Stimulated activated CD8-positive, alpha-beta memory T cell treated with anti-CD3 and anti-CD28 coated beads, Interleukin-7, amount 100 ng/mL, for 24 hours (primary cell): ENCODE data around the gene NOD1.
"Not testable (repeated sequence)": the region's sequence is repeated elsewhere in the genome, so short reads cannot be mapped to it uniquely, and the experiment has no call there.

Experiments used
- DNase-seq: peaks from one replicate; pipeline ENCODE4 v3.0.0-alpha.2; 2020; ENCODE audit warnings: low read depth

Gene NOD1

GRCh38 chr7:30420080-30420479 is 58.5 kb downstream of the NOD1 start:
- not testable (repeated sequence) for DNase-seq

GRCh38 chr7:30413864-30414263 is 64.7 kb downstream of the NOD1 start:
- no peak for DNase-seq

DNA sequence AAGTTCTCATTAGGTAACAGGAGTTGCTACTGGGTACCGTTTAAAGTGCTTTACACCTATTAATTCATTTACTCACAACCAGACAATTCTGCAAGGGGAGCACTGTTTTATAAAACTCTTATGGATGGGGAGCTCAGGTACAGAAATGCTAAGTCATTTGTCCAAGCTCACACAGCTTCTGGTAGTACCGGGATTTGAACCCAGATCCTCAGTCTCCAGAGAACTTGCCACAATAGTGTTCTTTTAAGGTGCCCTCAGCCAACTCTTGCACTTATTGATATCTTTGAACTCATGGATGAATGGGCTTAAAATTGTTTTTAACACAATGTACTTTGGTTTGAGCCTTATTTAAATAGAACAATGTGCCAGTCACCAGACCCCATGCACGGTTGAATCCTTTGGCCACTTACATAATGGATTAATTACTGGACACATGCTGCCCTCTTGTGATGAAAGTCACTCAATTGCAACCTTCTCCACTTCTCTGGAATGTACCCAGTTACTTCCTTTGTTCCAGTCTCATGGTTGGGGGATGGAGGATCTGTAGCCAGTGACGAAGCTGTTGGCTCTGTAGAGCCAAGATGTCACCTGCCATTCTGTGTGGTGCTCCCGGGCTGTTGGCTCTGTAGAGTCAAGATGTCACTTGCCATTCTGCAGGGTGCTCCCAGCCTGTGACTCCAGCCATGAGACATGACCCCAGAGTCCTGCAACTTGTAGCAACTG is 65.6 kb downstream of the NOD1 start:
- no peak for DNase-seq

GRCh38 chr7:30411897-30412296 is 66.7 kb downstream of the NOD1 start:
- DNase-seq = no peak

DNA sequence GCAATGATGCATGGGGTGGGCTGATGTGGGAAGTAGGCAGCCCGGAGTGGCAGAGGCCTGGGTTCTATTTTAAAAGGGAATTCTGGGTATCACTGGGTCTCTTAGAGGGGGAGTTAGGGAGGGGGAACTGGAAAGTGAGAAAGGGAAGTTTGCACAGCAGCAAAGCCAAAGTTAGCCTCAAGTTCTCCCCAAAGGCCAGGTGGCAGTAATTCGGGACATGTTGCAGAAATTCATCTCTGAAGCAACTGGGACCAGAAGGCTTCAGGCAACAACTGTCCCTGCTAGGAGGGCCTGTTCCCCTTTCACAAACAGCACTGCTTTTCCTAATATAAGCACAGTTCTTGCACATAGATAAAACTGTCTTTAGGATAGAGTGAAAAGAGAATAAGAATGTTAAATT is 67.4 kb downstream of the NOD1 start:
- DNase-seq = no peak

DNA sequence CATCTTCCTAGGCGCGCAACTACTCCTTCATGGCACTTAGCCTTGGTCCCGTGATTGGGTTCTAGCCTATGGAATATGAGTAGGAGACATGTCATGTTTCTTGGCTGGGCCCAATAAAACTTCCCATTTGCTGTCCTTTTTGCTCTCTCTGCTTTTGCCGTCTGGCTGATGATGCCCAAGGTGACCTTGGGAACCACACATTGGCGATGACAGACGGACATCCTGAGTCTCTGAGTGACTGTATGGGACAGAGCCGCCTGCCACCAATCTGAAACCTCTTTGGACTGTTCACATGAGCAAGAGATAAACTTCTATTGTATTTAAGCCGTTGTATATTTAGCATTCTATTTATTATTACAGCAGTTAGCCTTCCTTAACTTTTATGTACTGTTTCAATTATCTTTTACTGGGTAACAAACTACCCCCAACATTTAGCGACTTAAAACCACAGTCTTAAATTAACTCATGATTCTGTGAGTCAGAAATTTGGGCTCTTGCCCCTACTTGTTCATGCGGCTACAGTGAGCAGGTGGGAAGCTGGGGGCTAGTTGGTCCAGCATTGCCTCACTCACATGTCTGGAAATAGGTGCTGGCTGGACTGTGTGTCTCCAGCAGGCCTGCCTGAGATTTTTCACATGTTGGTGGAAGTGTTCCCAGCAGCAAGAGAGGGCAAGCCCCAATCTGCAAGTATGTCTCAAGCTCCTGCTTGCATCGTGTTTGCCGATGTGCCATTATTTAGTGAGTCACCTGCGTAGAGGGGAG is 71.7 kb downstream of the NOD1 start:
- DNase-seq = no peak

DNA sequence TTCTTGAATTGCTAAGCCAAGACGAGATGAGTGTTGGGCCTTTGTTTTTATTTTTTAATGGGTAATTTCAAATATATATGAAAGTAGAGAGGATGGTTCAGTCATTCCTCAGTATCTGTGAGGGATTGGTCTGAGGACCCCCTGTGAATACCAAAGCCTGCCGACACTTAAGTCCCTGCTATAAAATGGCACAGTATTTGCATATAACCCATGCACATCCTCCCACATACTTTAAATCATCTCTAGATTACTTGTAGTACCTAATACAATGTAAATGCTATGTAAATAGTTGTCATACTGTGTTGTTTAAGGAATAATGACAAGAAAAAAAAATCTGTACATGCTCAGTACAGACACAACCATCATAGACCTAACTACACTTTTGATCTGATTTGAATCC is 73.4 kb downstream of the NOD1 start:
- no peak for DNase-seq

GRCh38 chr7:30403477-30403876 is 75.1 kb downstream of the NOD1 start:
- DNase-seq = no peak

GRCh38 chr7:30396389-30396788 is 82.2 kb downstream of the NOD1 start:
- DNase-seq = no peak

DNA sequence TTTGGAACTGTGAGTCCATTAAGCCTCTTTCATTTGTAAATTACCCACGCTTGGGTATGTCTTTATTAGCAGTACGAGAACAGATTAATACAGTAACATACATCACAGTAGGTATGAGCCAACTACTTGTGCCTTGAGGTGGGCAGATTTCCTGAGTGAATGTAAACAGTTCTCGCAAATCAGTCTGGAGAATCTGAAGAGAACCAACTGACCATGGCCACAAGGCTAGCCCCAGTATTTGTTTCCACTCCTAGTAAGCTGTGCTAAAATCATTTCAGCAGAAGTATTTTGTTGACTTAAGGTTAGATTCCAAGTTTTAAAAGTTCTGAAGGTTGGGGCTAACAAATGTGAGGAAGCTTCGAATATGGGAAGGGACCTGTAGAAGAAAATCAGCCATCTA is 82.9 kb downstream of the NOD1 start:
- no peak for DNase-seq

DNA sequence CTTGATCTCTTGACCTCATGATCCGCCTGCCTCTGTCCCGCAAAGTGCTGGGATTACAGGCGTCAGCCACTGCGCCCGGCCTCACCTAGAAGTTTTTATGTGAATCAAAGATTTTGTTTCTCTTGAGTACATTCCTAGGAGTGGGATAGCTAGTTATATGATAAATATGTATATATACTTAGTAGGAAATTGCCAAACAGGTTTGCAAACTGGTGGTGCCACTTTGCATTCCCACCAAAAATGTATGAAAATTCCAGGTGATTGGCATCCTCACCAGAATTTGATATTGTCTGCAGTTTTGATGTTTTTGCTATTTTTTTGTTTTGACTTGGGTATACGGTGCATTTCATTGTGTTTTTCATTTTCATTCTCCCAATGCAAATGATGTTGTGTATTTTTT is 86.8 kb downstream of the NOD1 start:
- DNase-seq = no peak

DNA sequence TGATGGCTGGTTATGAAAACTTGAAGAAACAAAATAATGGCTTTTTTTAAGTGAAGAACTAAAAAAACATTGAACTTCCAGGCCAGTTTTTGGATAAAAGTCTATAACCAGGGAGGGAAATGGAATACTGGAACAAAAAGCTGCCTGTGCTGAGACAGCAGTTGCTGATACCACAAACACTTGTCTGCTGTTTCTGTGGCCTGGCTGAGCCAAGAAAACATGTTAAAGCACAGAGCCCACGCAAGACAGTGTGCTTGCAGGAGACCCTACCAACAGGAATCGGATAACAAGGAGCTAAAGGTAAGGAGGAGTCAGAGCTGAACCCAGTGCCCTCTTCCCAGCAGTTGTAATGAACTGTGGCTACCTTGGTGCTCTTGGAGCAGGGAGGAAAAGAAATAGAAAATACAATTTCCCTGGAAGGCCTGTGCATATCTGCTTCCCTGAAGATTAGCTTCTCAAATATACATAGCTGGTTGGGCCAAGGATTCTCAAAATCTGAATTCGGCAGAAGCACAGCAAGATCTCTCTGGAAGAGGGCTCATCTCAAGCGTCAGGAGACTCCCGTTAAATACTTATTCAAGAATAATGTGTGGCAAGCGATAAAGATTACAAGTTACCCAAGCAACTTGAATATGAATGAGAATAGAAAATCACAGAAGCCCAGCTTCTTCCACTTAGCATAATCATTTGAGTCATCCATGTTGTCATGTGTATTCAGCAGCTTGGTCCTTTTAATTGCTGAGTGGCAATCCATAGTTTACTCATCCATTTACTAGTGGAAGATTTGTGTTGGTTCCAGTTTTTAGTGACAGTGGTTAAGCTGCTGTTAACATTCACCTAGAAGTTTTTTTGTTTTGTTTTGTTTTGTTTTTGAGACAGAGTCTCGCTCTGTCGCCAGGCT is 87.6 kb downstream of the NOD1 start:
- DNase-seq = no peak

DNA sequence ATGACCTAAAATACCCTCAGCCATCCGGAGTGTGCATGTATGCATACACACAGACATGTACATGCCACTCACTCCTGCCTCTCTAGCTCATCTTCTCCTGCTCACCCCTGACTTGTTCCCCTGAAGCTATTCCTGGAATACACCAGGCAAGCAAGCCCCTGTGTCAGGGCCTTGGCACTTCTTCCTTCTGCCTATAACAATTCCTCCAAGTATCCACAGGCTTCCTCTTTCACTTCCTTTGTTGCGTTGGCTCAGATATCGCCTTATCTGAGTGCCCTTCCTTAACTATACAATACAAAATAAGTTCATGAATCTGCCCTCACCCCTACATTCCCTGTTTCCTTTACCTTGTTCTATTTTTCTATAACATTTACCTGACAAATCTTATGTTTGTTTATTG is 88.8 kb downstream of the NOD1 start:
- no peak for DNase-seq

DNA sequence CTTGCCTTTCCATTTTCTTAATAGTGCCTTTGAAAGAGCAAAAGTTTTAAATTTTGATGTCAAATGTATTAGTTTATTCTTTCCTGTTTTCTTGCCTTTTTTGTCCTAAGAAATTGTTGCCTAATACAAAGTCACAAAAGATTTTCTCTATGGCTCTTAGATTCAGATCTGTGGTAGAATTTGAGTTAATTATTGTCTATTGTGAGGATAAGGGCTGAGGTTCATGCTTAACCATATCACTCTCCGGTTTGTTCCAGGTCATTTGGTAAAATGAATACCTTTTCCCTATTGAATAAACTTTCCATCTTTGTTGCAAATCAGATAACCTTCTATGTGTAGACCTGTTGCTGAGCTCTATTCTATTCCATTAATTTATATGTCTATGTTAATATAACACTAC is 96.0 kb downstream of the NOD1 start:
- DNase-seq = no peak

GRCh38 chr7:30380824-30381223 is 97.8 kb downstream of the NOD1 start:
- not testable (repeated sequence) for DNase-seq

GRCh38 chr7:30380294-30380693 is 98.3 kb downstream of the NOD1 start:
- DNase-seq = no peak

DNA sequence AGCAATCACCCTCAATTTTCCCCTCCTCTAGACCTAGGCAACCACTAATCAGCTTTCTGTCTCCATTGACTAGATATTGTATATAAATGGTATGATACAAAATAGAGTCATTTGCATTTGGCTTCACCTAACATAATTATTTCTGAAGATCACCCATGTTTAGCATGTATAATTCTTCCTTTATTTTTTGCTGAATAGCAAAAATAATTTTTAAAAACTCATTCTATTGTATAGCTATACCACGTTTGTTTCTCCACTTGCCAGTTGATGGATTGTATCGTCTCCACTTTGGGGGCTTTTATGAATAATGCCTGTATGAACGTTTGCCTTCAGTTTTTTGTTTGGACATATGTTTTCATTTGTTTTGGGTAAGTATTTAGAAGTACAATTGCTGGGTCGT is 98.8 kb downstream of the NOD1 start:
- DNase-seq = no peak

DNA sequence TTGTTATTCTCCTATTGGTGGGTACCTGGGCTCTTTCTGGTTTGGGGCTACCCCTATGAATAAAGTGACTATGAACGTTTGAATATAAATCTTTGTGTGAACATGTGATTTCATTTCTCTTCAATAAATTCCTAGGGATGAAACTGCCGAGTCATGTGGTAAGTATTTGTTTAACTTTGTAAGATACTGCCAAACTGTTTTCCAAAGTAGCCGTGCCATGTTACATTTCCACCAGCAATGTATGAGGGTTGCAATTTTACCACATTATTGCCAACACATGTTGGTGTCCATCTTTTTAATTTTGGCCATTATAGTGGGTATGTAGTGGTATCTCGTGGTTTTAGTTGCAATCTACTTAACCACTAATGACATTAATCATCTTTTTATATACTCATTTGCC is 99.5 kb downstream of the NOD1 start:
- DNase-seq = no peak

GRCh38 chr7:30378275-30378674 is 100.3 kb downstream of the NOD1 start:
- DNase-seq = no peak
